NCI-H526 (cell line): Measurements from ENCODE around the gene FBXL14.
"Not testable (repeated sequence)": the region's sequence is repeated elsewhere in the genome, so short reads cannot be mapped to it uniquely, and the experiment has no call there.

ENCODE experiments used
- DNase-seq, 2 experiments: peaks; one replicate each; lab custom pipeline; 2025; lab: John Stamatoyannopoulos, UW

Gene FBXL14

DNA sequence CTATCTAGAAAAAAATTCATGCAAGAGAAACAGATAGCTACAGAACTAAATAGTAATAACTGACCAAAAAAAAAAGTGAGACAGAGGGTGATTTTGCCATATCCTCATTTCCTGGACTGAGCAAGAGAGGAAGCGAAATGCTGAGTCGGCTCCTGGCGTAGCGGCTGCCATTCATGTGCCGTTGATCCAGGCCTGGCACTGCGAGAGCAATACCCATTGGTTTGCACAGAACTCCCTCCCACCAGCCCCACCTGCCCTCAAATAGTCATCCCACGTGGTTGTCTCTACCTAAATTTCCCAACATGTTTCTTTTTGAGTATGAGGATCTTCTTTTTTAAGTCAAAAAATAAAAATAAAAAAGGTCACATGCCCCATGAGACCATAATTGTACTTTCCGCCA lies 25.2 kb upstream of the FBXL14 start:
- no peak for DNase-seq

DNA sequence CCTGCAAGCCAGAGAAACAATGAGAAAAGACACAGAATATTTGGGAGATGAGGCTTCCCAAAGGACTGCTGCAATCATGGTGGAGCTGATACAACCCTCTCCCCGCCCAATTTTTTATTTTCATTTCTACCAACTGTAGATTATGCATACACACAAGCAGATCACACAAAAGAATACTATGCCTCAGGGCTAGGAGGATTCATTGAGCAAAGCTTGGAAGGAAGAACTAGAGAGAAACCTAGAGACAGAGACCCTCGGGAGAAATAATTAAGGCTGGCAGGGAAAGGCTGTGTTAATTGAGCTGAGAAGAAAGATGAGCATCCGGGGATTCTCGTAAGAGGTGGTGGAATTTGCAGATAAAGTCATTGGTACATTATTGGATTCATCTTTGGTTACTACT lies 24.8 kb upstream of the FBXL14 start:
- no peak for DNase-seq

DNA sequence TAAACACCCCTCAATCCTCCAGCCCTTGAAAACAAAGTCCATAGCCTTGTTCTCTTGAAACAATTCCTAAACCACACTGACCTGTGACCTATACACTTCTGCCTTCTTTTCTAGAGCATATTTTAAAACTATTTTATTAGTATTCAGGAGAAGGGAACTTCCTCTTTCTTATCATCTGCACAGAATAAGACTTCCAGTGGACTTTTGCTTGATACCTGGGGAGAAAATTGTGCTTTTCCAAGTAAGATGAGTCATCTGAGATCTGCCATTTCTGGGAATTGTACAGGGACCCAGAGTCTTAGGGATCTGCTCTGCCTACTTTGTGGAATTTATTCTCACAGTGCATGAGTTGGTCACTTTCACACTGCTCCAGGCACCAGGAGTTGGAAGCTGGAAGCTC lies 24.1 kb upstream of the FBXL14 start:
- DNase-seq: no peak

DNA sequence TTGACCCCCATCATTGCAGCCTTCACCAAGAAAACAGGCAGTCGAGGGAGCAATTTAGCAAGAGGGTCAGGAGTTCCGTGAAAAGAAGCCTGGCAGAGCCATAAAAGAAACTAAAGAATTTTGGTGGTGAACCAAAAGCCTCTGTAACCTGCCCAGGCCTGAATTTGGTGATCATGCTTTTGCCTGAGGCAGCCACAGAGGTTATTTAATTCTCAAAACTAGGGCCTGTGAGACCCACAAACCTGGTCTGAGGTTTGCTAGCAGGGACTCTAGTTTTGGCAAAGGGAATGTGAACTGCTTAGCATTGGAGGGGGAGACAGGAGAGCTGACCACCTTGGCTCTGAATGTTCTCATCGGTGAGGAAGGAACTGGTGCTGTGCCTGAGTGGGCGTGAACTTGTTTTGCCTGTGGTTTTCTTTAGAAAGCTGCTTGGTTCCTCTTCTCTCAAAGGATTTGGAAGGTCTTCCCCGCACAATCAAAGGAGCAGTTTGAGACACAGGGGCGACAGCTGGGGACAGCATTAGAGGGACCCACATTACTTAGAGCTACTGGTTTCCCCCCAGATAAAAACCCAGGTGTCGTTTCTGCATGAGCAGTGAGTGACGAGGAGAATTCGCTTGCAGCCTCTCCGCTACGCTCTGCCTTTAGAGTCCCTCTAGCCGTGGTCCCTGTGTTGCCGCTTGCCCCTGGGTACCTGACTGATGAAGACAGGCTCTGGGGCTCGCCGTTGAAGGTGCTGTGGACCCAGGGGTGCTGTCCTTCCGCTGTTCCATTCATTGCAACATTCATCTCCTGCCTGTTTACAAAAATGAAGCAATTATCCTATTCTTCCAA lies 22.1 kb upstream of the FBXL14 start:
- DNase-seq: no peak

DNA sequence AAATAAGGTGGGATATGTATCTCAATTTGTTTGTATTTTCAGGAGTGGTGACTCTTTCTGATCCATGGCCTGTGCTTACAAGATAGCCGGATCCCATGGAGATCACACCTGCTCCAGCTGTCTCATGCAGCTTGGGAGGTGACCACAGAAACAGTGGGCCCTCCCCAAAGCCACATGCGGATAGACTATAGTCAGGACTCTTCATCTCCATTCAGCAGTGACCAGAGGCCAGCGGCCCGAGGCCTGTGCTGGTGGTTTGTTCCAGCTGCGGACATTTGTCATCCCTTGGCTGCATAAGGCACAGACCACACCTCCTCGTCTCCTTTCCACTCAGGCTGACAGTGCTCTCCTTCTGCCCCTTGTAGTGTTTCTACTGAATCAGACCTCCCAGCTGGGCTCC lies 20.0 kb upstream of the FBXL14 start:
- DNase-seq: no peak

DNA sequence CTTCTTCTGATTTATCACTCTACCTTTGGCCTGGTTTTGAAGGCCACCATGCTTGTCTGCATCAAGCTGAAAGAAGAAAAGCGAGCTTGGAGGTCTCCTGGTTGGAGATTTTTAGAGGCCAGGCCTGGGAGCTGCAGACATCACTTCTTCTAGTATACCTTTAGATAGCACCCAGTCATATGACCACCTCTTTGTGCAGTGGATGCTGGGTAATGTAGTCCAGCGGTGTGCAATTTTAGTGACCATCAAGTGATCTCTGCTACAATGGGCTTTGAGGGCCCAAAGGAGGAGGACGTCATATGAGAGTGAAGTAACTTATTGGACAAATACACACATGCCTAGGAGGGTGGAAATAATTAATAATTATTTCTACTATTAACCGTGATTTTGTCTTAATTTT lies 19.5 kb upstream of the FBXL14 start:
- peak in 1 of 2 experiments; percentile 26 for DNase-seq

DNA sequence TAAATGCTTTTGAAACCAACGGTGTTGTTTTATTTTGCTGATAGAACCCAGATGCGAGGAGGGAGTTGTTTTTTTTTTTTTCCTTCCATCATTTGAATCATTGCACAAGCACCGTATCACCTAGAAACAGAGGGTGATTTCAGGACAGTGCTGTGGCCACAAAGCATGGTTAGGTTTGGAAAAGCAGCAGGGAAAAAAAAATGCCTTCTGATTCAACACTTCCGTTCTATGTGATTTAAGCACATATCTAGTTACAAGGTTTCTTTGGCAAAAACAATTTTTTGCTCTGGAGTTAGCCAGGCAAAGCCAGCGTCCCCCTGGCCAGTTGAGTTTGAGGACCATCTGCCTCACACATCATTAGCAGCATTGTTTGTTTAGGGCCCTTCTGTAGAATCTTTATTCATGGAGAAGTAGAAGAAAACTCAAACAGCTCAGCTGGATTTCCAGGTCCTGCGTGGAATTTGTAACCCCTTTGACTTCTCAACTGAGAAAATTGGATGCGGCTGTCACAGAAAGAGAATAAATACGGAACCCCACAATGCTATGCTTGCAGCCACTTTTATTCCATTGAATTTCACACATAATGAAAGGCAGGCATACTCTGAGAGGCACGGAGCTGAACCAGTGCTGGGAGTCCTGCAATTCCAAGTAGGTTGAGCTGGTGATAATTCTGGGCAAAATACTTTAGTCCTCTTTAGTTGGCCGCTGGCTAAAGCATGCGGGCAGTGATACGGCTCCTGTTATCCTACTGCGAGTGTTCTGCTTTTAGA lies 17.6 kb upstream of the FBXL14 start:
- no peak for DNase-seq

DNA sequence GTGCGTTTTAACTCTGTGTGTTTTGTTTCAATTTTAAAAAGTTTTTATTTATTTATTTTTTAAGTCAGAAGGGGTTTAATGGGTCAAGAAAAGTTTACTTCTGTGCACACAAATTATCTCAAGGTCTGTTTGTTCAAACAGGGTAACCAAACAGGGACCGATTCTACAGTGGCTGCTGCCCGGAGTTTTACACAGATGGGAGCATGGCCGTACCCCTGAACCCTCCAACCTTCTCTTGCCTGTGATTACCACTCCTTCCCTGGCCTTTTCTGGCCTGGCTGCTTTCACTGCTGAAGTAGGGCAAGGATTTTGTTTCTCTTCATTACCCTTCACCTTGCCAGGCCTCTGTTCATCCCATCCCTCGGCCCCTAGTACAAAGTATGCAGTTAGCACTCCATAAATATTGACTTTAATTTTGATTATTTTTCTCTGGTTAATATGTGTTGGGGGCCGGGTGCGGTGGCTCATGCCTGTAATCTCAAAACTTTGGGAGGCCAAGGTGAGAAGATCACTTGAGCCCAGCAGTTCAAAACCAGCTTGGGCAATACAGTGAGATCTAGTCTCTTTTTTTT lies 15.8 kb upstream of the FBXL14 start:
- DNase-seq: no peak

DNA sequence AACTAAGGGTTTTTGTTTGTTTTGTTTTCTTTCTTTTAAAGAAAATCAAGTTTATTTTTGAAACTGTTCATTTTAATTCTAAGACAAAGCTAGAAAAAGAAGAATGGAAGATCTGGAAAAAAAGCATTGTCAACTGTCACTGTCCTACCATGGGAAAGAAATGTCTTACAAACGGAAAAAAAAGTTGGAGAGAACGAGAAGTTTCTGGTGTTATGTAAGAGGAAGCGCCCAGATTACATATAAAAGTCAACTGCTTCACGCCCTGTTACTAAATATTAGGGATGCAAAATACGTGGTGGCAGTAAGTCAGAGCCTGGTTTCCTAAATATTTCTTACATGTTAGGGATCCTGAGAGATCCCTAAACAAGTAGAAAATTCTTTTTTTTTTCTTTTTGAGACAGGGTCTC lies 14.3 kb upstream of the FBXL14 start:
- DNase-seq: no peak

DNA sequence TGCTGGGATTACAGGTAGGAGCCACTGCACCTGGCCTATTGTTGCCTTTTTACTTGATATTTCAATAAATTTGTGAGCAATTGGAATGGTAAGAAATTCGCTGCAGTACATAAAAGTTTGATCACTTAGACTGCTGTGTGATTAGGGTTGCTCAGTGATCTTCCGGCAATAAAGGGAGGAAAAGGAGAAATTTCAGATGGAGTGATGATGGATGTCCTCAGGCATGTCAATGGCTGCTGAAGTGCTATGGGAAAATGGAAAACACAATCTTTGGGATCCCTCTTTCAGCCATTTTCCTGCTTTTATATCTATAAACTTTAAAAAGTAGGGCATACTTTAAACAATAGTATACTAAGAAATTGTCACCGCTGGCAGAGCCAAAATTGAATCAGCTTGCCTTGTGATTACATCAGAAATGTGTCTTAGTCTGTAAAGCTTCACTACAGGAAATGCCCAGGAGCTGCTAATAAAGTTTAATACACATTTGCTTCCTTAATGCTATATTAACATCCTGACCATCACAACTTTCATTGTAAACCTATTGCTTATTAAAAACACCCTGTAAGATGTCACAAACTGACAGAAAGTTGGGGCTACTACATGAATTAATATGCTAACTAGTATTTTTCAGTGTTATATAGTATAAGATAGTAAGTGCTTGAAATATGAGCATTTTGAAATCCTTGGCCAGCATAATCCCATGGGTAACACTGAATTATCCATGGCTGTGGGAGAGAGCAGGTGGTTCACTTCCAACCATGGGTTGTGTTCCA lies 13.7 kb upstream of the FBXL14 start:
- no peak for DNase-seq

DNA sequence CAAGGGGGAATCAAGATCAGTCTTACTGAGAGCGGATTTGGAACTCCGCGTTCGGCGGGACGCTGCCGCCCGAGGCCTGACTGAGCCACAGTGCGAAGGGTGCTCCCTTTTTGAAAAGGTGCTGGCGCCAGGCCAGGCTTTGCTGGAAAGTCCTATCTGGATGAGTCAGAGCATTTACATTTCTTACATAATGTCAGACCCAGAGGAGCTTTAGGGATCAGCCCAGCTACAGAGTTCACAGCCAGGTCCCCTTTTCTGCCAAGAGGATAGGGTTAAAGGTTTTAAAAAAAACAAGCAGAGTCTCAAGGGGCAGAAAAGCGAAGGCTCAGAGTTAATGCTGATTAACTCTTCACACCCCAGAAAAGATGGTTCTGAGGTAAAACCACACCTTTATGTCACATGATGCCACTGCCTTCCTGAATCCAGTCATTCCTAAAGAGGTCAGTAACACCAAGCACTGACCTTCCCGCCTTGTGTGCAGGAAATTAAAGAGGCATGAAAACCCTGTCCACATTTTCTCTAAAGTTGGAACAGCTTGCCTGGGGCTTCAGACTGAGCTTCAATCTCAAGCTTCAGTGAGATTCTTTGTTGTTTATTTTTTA lies 11.7 kb upstream of the FBXL14 start:
- peak; percentile 23 to 46 for DNase-seq

DNA sequence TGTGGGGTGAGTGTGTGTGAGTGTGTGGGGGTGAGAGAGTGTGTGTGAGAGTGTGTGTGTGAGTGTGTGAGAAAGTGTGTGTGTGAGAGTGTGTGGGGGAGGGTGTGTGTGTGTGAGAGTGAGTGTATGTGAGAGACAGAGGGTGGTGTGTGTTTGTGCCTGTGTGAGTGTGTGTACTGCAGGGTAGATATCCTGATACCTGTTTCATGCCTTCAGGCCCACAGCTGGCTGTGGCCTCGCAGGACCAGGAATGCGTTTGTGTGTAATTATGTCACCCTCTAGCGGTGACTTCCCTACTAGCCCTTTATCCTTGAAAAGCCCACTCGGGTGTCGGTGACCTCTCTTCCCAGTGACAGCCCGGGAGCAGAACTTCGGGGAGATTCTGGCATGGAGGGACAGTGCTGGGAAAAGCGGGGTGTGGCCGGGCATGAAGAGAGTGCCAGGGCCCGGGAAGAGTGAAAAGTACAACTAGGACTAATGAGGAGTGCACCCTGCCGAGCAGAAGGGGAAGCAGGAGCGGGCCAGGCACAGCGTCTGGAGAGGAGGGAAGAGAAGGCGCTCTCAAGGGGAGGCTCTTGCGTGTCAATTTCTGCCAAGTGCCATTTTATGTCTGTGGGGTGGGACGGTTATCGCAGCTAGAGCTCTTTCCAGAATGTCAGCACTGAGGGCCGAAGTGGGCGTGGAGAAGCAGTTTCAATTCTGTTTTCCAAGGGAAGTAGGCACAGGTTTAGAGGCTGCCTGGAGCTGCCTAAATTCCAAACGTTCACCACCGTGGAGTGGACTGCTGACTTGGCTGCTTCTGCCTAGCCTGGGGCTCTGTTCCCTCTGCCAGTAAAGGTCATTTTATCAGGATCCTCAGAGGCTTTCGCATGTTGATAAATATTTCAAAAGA lies 11.0 kb upstream of the FBXL14 start:
- DNase-seq: peak; percentile 76 to 92

DNA sequence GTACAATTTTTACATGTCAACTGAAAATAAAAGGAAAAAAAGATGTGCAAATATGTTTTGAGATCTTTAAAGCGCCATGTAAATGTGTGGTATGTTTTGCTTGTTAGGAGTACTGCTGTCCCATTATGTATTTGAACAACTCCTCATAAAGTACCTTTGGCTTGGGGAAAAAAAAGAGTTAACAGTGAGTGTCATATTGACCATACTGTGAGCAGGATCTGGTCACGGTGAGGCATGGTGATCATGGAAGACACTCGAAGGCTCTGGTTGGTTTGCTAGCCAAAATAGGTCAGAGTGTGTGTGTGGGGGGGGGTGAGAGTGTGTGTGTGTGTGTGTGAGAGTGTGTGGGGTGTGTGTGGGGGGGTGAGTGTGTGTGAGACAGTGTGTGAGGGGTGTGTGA lies 10.1 kb upstream of the FBXL14 start:
- DNase-seq: no peak

DNA sequence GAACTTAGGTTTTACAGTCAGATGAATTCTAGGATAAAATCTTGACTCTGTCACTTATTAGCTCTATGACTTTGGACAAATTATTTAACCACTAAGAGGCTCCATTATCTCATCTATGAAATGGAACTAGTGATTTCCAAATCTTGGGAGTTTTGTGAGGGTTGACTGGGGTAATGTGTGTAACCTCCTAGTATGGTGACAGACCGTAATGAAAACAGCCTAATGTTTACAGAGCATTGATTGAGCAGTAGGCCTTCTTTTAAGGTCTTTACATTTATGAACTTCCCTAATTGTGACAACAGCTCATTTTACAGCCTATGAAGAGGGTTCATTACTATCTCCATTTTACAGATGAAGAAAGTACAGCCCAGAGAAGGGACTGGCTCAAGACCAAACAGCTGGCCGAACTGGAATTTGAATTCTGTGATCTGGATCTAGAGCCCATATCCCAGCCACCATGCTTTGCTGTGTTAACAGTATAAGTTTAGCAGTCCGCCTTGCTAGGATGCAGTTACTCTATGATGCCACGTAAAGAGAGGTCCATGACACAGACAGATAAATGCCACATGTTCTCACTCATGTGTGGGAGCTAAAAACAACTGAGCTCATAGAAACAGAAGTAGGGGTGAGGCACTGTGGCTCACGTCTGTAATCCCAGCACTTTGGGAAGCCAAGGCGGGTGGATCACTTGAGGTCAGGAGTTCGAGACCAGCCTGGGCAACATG lies 9.1 kb upstream of the FBXL14 start:
- DNase-seq: no peak

DNA sequence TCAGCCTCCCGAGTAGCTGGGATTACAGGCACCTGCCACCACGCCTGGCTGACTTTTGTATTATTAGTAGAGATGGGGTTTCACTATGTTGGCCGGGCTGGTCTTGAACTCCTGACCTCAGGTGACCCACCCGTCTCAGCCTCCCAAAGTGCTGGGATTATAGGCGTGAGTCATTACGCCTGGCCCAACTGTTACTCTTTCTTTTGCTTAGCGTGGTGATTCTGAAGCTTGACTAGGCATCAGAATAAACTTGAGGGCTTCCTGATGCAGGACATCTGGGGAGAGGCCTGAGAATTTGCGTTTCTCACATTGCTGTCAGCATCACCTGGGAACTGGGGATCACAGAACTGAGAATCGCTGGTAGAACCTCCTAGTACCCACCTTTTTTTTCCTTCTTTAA lies 8.3 kb upstream of the FBXL14 start:
- not testable (repeated sequence) for DNase-seq

DNA sequence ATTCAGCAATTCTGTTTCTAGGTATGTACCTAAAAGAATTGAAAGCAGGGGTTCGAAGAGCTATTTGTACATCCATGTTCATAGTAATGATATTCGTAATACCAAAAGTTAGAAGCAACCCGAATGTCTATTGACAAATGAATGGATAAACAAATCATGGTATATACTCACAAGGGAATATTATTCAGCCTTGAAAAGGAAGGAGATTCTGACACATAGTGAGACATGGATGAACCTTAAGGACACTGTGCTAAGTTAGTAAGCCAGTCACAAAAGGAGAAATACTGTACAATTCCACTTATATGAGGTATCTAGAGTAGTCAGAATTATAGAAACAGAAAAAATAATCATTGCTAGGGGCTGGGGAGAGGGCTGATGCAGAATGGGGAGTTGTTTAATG lies 4.4 kb upstream of the FBXL14 start:
- no peak for DNase-seq

DNA sequence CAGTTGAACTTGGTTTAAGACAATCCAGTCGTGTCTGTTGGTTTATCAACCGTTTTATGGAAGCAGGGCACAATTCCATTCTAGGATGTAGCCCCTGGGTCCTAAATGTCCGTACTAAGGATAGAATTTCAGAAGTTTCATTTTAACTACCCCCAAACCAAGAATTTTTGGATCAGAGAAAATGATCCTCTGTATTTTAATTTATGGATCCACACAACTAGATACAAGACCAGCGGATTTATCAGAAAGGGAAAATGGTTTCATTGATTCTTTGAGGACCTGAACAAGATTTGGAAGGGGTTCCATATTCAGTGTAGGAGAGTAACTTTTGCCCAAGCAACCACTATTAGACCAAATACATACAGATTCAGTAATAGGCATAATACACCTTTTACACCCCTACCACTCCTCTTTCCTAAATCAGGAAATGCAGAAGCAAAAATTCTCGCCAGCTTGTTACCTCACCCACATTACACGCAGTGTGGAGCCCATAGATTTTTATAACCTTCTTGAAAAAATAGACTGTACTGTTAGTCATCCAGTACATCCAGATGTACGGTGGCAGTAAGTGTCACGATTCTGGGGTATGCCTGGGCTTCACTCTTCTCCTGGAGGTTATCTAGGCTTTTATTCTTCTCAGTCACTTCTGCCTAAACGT lies 1.4 kb upstream of the FBXL14 start:
- peak in 1 of 2 experiments; percentile 26 for DNase-seq

DNA sequence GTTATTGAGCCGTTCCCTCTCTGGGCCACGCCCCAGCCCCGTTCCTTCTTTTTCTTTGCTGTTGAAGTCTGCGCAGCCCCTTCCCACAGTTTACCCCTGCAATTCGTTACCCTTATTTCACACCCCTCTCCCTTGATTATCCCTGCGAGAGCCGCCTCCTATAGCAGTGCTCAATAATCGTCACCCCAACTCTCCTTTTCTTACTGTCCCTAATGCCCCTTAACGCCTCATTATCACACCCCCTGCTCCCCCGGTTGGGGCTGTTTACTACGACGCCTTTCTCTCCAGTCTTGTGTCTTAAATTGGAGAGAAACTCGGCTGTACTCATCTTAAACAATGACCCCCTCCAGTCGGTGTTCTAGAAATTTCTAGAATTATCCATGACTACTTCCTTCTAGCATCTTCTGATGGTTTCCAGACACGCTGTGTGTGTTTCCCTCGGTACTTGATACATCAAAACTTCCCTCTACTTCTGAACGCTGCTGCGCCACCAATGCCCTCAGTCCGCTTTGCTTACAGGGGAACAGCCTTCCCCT lies 713 bp upstream of the FBXL14 start:
- peak in 1 of 2 experiments; percentile 26 for DNase-seq

DNA sequence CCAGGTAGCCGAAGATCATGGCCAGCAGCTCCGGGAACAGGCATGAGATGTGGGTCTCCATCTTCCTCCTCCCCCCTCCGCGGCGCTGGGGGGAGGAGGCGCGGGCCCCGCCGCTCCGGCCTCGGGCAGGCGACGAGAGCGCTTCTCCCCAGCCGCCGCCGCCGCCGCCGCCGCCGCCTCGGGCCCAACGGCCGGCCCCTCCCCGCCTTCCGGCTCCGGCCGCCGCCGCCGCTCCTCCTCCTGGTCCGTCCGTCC lies 448 bp downstream of the FBXL14 start:
- DNase-seq: no peak
